ENCODE data around the gene MAPT.

The MAPT gene

DNA sequence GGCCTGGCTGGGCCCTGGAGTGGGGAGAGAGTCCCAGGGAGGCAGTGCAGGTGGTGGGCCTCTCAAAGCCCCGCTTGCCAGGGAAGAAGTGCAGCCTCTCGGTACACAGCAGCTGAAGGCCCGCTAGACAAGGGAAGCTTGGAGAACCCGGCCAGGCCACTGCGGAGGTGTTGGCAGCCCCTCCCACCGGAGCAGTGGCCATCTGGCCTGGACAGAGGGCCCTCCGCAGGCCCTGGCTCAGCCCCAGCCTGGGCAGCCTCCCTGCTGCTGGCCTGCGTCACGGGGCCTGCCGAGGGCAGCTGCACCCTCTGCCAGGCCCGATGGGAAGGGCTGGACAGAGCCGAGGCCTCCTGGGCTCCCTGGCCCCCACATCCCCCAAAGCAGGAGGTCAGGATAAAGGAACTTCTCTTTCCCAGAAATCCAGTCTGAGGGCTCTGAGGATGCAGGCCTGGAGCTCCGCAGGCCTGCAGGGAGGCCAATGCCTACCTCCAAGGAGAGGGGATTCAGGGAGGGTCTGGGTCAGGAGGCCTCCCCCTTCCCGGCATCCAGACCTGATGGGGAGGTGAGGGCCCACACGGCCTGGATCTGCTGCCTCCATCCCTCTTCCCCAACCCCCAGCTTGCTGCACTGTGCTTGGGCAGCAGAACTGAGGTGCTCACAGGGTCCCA, 45.4 kb upstream of the MAPT start:
- peaks cover 0 to 8% (median 0%) of the 10 kb centered on the region in 11 experiments; a peak in 2 of 22 replicates for H3K27me3 ChIP-seq
- TF ChIP-seq Cebpa-rat (IDR thresholded peaks at IDR 0.05), result no peak
- no peaks in the 10 kb centered on the region for H3K36me3 ChIP-seq

DNA sequence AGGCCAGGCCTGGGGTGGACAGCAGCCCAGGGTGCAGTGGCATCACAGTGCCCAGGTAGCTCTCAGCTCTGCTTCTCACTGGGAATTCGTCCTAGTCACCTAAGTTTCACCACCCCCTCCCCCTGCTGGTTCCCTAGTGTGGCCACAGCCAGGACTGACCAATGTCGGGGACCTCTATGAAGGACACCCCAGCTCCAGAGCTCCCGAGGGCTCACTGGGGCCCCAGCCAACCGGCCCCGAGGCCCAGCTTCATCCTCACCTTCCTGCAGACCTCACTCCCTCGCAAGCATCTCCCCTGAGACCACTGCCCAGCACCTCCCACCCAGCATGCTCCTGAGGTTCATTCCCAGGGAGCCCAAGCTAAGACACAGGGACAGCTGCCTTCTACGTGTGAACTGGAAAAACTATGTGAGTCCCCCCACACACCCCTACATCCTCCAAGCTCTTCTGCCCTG, 44.8 kb upstream of the MAPT start:
- TF ChIP-seq Cebpa-rat (IDR thresholded peaks at IDR 0.05), result no peak
- H3K9ac ChIP-seq, result no peak overlapping the region

More for the DNA sequence above, 45.4 kb upstream of the MAPT start:
- Histone ChIP-seq H3K4me1 (peaks cover 0 to 8% (median 2%) of the 10 kb centered on the region in 10 experiments; a peak in 5 of 20 replicates), H3K9me3 (replicated peaks in 1 of 11) (no peaks in the 10 kb centered on the region), H3K4me3 (no peak overlapping the region), H3K27ac (no peak overlapping the region), H4K20me1 (peaks cover 0 to 50% (median 0%) of the 10 kb centered on the region in 11 experiments; a peak in 5 of 22 replicates), H3K9ac (no peak overlapping the region), H3K4me2 (no peak overlapping the region)

DNA sequence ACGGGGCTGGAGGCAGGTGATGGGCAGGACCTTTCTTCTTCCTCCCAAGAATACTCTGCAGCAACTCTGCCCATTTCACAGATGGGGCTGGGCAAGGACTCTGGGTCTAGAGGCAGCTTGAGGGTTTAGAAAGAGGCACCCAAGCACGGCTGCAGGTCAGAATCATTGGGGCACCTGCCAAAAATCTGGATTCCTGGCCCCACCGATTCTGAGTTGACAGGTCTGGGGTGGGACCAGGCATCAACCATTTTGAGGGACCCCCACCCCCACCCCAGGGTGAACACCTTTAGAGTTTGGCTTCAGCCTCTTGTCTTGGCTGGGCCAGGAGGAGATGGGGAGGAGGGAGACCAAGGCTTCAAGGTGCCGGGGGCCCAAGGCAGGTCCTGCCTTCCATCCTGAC, 44.3 kb upstream of the MAPT start:
- Histone ChIP-seq H3K36me3 (no peaks in the 10 kb centered on the region), H3K4me2 (no peak overlapping the region), H3K9me3 (replicated peaks in 1 of 11) (no peaks in the 10 kb centered on the region), H3K4me1 (peaks cover 0 to 8% (median 2%) of the 10 kb centered on the region in 10 experiments; a peak in 5 of 20 replicates), H4K20me1 (peaks cover 0 to 49% (median 0%) of the 10 kb centered on the region in 11 experiments; a peak in 5 of 22 replicates), H3K4me3 (no peak overlapping the region), H3K27me3 (peaks cover 0 to 8% (median 0%) of the 10 kb centered on the region in 11 experiments; a peak in 2 of 22 replicates), H3K9ac (no peak overlapping the region), H3K27ac (no peak overlapping the region)
- no peak for TF ChIP-seq Cebpa-rat (IDR thresholded peaks at IDR 0.05)

More for the DNA sequence above, 44.8 kb upstream of the MAPT start:
- Histone ChIP-seq H4K20me1 (peaks cover 0 to 50% (median 0%) of the 10 kb centered on the region in 11 experiments; a peak in 5 of 22 replicates), H3K27me3 (peaks cover 0 to 8% (median 0%) of the 10 kb centered on the region in 11 experiments; a peak in 2 of 22 replicates), H3K36me3 (no peaks in the 10 kb centered on the region), H3K9me3 (replicated peaks in 1 of 11) (no peaks in the 10 kb centered on the region), H3K4me2 (no peak overlapping the region), H3K4me3 (no peak overlapping the region), H3K27ac (no peak overlapping the region), H3K4me1 (peaks cover 0 to 8% (median 2%) of the 10 kb centered on the region in 10 experiments; a peak in 5 of 20 replicates)

DNA sequence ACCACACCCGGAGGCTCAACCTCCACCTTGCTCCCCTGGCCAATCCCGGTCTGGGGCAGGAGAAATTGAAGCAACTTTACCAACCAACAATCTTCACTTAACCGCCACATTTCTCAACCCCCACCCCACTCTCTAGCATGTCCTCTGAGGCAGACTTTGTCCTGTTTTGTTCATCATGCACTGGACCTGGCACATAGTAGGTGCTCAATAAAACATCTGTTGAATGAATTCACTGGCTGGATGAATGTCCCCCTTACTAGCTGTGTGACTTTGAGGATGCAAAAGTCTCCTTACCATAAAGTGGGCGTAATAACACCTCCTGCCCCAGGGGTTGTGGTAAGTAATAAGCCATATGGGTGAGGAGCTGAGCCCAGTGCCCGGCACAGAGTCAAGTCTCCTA, 43.9 kb upstream of the MAPT start:
- peaks cover 0 to 8% (median 0%) of the 10 kb centered on the region in 11 experiments; a peak in 2 of 22 replicates for H3K27me3 ChIP-seq
- no peaks in the 10 kb centered on the region for H3K9me3 ChIP-seq (replicated peaks in 1 of 11)
- no peak overlapping the region for H3K4me2 ChIP-seq
- H3K4me3 ChIP-seq, result no peak overlapping the region
- no peak overlapping the region for H3K9ac ChIP-seq
- H3K36me3 ChIP-seq, result no peaks in the 10 kb centered on the region
- H3K27ac ChIP-seq, result no peak overlapping the region
- no peak for TF ChIP-seq Cebpa-rat (IDR thresholded peaks at IDR 0.05)
- peaks cover 0 to 8% (median 2%) of the 10 kb centered on the region in 10 experiments; a peak in 5 of 20 replicates for H3K4me1 ChIP-seq
- peaks cover 0 to 45% (median 0%) of the 10 kb centered on the region in 11 experiments; a peak in 5 of 22 replicates for H4K20me1 ChIP-seq

DNA sequence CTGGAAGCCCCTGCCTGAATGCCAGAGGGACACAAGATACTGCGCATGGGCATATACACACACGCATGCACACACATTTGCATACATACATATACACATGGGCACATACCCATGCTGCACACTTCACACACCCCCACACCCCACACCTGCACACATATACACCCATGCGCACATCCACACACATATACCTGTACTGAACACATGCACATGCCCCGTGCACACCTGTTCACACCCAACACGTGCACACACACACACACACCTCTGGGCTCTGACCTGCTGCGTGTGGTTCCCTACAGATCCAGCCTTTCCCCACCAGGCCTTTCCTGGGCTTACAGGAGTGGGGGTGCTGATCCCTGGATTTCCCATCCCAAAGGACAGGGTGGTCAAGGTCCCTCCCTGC, 43.3 kb upstream of the MAPT start:
- no peak overlapping the region for H3K4me3 ChIP-seq
- H4K20me1 ChIP-seq, result peaks cover 0 to 39% (median 0%) of the 10 kb centered on the region in 11 experiments; a peak in 5 of 22 replicates
- H3K4me1 ChIP-seq, result peaks cover 0 to 8% (median 2%) of the 10 kb centered on the region in 10 experiments; a peak in 5 of 20 replicates
- H3K4me2 ChIP-seq, result peak overlapping the region in 1 of 11 experiments; percentile 38; a peak in 1 of 22 replicates
- H3K36me3 ChIP-seq, result no peaks in the 10 kb centered on the region
- TF ChIP-seq Cebpa-rat (IDR thresholded peaks at IDR 0.05), result no peak
- peaks cover 0 to 8% (median 0%) of the 10 kb centered on the region in 11 experiments; a peak in 2 of 22 replicates for H3K27me3 ChIP-seq
- H3K9me3 ChIP-seq (replicated peaks in 1 of 11), result no peaks in the 10 kb centered on the region
- no peak overlapping the region for H3K9ac ChIP-seq
- no peak overlapping the region for H3K27ac ChIP-seq

DNA sequence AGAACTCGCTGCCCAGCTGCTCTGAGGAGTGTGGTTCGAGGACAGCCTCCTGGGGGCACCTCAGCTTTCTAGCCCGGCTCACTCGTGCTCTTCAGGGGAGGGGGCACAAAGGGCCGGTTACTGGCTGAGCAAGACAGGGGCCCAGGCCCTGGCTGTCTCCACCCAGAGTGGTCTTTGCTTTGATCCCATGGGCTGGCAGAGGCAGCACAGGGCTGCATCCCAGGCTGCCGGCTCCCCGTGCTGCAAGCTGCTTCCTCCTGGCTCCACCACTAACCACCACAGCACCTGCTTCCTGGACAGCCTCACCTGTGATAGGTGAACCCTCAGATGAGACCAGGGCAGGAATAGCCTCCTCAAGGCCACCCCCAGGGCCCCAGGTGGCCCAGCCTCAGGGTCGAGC, 42.9 kb upstream of the MAPT start:
- H3K27me3 ChIP-seq, result peaks cover 0 to 8% (median 0%) of the 10 kb centered on the region in 11 experiments; a peak in 2 of 22 replicates
- H4K20me1 ChIP-seq, result peaks cover 0 to 35% (median 0%) of the 10 kb centered on the region in 11 experiments; a peak in 5 of 22 replicates
- peaks cover 0 to 8% (median 2%) of the 10 kb centered on the region in 10 experiments; a peak in 5 of 20 replicates for H3K4me1 ChIP-seq
- H3K9ac ChIP-seq, result no peak overlapping the region; a peak in 1 of 22 replicates
- no peak overlapping the region for H3K4me3 ChIP-seq
- no peak for TF ChIP-seq Cebpa-rat (IDR thresholded peaks at IDR 0.05)
- peak overlapping the region in 3 of 11 experiments; percentile 1 to 38 (median 15); a peak in 2 of 22 replicates for H3K4me2 ChIP-seq
- H3K9me3 ChIP-seq (replicated peaks in 1 of 11), result no peaks in the 10 kb centered on the region
- no peaks in the 10 kb centered on the region for H3K36me3 ChIP-seq
- H3K27ac ChIP-seq, result no peak overlapping the region

DNA sequence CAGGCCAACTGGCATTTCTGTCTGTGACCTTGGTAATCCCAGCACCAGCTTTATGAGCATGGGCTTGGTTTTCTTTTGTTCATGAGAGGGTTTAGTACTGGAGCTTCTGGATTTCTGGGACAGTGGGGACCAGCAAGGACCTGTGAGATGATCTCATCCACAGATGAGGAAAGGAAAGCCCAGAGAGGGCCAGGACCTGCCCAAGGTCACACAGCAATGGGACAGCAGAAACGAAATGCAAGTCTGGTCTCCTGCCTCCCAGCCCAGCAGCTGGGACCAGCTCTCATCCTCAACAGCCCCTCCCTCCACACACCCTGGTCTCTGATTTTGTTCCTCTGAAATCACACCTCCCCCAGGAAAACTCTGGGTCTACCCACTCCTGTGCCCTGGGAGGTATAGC, 42.5 kb upstream of the MAPT start:
- Histone ChIP-seq H3K27me3 (peaks cover 0 to 8% (median 0%) of the 10 kb centered on the region in 11 experiments; a peak in 2 of 22 replicates), H3K4me2 (peak overlapping the region in 3 of 11 experiments; percentile 1 to 38 (median 15); a peak in 2 of 22 replicates), H3K4me3 (no peak overlapping the region), H3K9me3 (replicated peaks in 1 of 11) (no peaks in the 10 kb centered on the region), H3K4me1 (peaks cover 0 to 8% (median 2%) of the 10 kb centered on the region in 10 experiments; a peak in 5 of 20 replicates), H3K27ac (no peak overlapping the region), H3K36me3 (no peaks in the 10 kb centered on the region), H4K20me1 (peaks cover 0 to 34% (median 0%) of the 10 kb centered on the region in 11 experiments; a peak in 5 of 22 replicates), H3K9ac (no peak overlapping the region; a peak in 1 of 22 replicates)
- TF ChIP-seq Cebpa-rat (IDR thresholded peaks at IDR 0.05), result no peak

DNA sequence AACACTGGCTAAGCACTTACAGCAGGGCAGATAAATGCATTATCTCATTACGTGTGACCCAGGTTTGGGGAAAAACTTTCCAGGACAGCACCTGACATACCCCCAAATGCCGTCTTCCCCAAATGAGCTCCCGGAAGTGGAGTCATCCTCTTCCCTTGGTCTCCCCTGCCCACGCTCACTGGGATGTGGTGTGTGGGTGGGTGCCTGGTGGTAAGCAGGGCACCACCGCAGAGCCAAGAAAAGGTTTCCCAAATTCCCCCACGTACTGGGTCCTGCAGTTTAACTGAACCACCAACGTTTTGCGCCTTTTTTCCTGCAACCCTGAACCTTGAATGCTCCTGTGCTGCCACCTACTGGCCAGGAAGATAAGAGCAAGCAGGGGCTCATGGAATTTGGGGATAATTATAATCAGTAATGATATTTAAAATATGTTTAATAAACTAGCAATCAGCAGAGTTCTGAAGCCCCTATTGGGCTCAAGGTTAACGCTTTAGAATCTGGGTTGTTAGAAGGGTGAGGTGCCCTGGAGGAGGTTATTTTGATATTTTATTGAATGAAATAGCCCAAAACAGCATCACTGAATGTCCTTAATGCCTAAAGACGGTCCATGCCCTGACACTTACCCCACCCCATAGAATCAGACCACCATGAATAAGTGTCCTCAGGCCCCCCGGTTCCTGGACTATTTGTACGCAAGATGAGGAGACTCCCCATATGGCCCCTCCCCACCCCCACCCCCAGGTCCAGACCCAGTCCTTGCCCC, 41.6 kb upstream of the MAPT start:
- Histone ChIP-seq H3K4me3 (no peak overlapping the region), H4K20me1 (peaks cover 0 to 34% (median 0%) of the 10 kb centered on the region in 11 experiments; a peak in 5 of 22 replicates), H3K4me1 (peaks cover 0 to 8% (median 2%) of the 10 kb centered on the region in 10 experiments; a peak in 5 of 20 replicates), H3K4me2 (peak overlapping the region in 6 of 11 experiments; percentile 9 to 49 (median 20); a peak in 5 of 22 replicates), H3K36me3 (no peaks in the 10 kb centered on the region), H3K9me3 (replicated peaks in 1 of 11) (no peaks in the 10 kb centered on the region), H3K27me3 (peaks cover 0 to 8% (median 0%) of the 10 kb centered on the region in 11 experiments; a peak in 2 of 22 replicates), H3K27ac (no peak overlapping the region), H3K9ac (no peak overlapping the region)
- TF ChIP-seq Cebpa-rat (IDR thresholded peaks at IDR 0.05), result no peak

Data from BLaER1 treated with 17β-estradiol and CSF1 and Interleukin-3, amounts not matched to agents 10 nM and 100 nM (cell line).